Cardiac muscle cell (in vitro differentiated cells and primary cell): ENCODE results near the gene RIMS4. TPM values are rescaled to one million over a fixed set of nuclear protein-coding genes. Genes with fewer than 3 reads are reported as not detected.
A peak's percentile ranks its signal among the peaks of the same experiment; 100 is the strongest.

Experiments used
- DNase-seq, 2 donors: peaks; one replicate each; pipeline versions ENCODE4 v3.0.0 to v3.0.0-alpha.2; 2010 to 2017; ENCODE audit warnings: low read depth in 1 of 2, low spot score in 1 of 2
- H3K27ac ChIP-seq: fragments of 200-600 bp; sonication (generic); 2 replicates; pipeline ENCODE4 v1.5.1; 2016
- H3K27me3 ChIP-seq: fragments of 200-600 bp; sonication (generic); 2 replicates; pipeline ENCODE4 v1.6.0; 2016; ENCODE audit warnings: control low read depth
- H3K36me3 ChIP-seq: fragments of 200-600 bp; sonication (generic); 2 replicates; pipeline ENCODE4 v1.5.1; 2016; ENCODE audit warnings: control low read depth
- H3K4me1 ChIP-seq: fragments of 200-600 bp; sonication (generic); 2 replicates; pipeline ENCODE4 v1.8.1; 2017; ENCODE audit warnings: low read depth, mild to moderate bottlenecking, mixed run types
- H3K4me3 ChIP-seq: fragments of 200-600 bp; sonication (generic); 2 replicates; pipeline ENCODE4 v1.5.1; 2016; ENCODE audit warnings: mild to moderate bottlenecking
- H3K9me3 ChIP-seq: fragments of 200-600 bp; sonication (generic); 2 replicates; pipeline ENCODE4 v1.5.1; 2017; ENCODE audit warnings: low read depth, mild to moderate bottlenecking, control low read depth
- polyA plus RNA-seq: library from polyadenylated mRNA; unstranded; fragments of >200 nt; fragmentation: Nextera tagmentation; extraction: Ambion mirVana; gene quantifications from 2 replicates; pipeline ENCODE4 v1.2.1, GENCODE V29; 2016
- total RNA-seq: library from RNA; depleted of rRNA; stranded (reverse); fragments of >200 nt; gene quantifications from 2 replicates; pipeline ENCODE4 v1.2.3, GENCODE V29; 2016
- TF ChIP-seq, protein P1 (sequence below): IDR thresholded peaks from 2 replicates; pipeline ENCODE4 v1.5.1; 2012; ENCODE audit warnings: low read depth, mild to moderate bottlenecking, low read length

The RIMS4 gene
- total and polyA plus RNA-seq, 2 experiments from 2014 or later, result 3.6 to 4.3 TPM

DNA sequence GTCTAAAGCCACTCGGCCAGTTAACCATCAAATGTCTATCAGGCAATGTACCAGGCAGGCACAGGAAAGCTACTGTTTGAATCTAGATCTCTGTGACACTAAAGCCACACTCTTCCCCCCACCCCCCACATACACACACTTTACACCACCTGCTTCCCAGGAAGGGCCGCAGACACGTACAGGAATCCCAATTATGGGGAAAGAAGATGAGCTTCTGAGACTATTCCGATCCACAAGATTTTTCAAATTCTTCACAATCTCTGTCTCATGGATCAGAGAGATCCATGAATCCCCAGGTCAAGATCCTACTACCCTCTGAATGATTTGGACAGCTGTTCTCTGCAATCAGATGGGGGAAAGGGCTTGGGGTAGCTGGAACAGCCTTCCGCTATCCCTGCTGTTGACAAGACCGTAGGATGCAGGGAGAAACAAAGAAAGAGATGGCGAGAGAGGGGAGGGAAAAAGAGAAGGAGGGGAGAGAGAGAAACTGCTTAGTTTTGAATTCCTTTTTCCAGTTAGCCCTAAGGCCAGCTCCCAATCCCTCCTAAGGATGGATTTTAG is 25.4 kb upstream of the RIMS4 start:
- Histone ChIP-seq H3K36me3 (no peaks in the 10 kb centered on the region), H3K4me1 (peaks cover 5% of the 10 kb centered on the region), H3K27me3 (no peaks in the 10 kb centered on the region), H3K4me3 (no peak overlapping the region), H3K9me3 (no peaks in the 10 kb centered on the region), H3K27ac (no peak overlapping the region)
- no peak for DNase-seq
- TF ChIP-seq, protein P1, sequence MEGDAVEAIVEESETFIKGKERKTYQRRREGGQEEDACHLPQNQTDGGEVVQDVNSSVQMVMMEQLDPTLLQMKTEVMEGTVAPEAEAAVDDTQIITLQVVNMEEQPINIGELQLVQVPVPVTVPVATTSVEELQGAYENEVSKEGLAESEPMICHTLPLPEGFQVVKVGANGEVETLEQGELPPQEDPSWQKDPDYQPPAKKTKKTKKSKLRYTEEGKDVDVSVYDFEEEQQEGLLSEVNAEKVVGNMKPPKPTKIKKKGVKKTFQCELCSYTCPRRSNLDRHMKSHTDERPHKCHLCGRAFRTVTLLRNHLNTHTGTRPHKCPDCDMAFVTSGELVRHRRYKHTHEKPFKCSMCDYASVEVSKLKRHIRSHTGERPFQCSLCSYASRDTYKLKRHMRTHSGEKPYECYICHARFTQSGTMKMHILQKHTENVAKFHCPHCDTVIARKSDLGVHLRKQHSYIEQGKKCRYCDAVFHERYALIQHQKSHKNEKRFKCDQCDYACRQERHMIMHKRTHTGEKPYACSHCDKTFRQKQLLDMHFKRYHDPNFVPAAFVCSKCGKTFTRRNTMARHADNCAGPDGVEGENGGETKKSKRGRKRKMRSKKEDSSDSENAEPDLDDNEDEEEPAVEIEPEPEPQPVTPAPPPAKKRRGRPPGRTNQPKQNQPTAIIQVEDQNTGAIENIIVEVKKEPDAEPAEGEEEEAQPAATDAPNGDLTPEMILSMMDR, result no peak

DNA sequence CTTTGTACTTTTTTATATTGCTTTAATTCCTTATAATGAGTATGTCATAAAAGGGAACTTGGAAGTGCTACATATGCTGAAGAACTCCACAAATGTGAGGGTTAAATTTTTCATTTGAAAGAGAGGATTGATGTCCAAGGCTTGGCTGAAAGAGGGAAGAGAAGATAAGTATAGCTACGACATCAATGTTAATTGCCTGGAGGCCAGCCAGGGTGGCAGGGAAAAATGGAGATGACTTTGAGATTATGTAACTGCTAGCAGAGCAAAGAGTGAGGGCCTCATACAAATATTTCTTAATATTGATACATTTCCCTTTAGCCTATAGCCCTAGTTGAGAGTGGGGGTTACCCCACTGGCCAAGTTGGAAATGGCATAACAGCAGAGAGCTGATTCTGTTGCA is 24.8 kb upstream of the RIMS4 start:
- H3K9me3 ChIP-seq, result no peaks in the 10 kb centered on the region
- H3K27ac ChIP-seq, result no peak overlapping the region
- H3K4me3 ChIP-seq, result no peak overlapping the region
- H3K36me3 ChIP-seq, result no peaks in the 10 kb centered on the region
- peaks cover 5% of the 10 kb centered on the region for H3K4me1 ChIP-seq
- TF ChIP-seq, protein P1, result no peak
- no peak for DNase-seq
- no peaks in the 10 kb centered on the region for H3K27me3 ChIP-seq

DNA sequence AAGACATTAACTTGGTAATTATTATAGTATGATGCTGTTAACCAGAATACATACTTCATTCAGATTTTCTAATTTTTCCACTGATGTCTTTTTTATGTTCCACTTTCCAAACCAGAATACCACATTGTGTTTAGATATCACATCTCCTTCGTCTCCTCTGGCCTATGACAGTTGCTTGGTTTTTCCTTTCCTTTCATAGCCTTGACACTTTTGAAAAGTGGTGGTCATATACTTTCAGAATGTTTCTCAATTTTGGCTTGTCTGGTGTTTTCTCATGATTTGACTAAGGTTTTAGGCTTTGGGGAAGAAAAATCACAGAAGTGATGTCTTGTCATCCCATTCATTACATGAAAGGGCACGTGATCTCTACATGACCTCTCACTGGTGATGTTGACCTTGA is 24.3 kb upstream of the RIMS4 start:
- DNase-seq, result no peak
- no peak overlapping the region for H3K4me3 ChIP-seq
- no peaks in the 10 kb centered on the region for H3K9me3 ChIP-seq
- no peaks in the 10 kb centered on the region for H3K27me3 ChIP-seq
- peaks cover 5% of the 10 kb centered on the region for H3K4me1 ChIP-seq
- TF ChIP-seq, protein P1, result no peak
- H3K36me3 ChIP-seq, result no peaks in the 10 kb centered on the region
- no peak overlapping the region for H3K27ac ChIP-seq

DNA sequence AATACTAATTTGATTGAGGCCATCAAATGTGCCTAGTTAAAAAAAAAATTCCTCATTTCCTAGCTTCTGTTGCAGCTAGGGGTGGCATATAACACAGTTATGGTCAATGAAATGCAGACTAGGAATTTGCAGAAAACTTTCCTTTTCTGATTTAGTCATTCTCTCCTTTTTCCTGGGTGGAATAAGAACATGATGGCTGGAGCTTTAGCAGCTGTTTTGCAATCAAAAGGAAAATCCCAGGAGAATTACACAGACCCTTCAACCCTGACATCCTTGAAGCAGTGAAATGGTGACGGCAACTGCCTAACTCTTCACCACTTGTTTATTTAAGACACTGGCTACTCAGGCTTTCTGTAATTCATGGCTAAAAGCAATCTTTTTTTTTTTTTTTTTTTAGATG is 23.1 kb upstream of the RIMS4 start:
- TF ChIP-seq, protein P1, result no peak
- Histone ChIP-seq H3K27ac (no peak overlapping the region), H3K4me1 (peaks cover 5% of the 10 kb centered on the region), H3K9me3 (no peaks in the 10 kb centered on the region), H3K36me3 (no peaks in the 10 kb centered on the region), H3K4me3 (no peak overlapping the region), H3K27me3 (no peaks in the 10 kb centered on the region)
- DNase-seq, result no peak

DNA sequence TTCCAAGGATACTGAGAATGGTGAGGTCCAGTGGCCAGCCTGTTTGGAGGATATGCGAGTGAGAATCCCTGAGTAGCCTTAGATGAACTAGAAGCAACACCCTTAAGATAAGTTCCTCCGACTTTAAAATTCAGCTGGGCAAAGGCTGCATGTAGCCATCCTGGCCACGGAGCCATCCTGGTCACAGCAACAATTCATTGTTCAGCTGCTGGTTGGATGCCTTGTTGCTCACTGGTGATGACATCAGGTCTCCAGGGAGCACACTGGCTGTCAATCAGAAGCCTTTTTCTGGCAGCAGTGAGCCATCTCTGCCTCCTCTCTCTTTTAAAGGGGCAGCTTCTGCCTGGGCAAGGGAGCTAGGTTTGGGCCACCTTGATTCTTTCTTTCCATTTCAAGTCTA is 22.4 kb upstream of the RIMS4 start:
- TF ChIP-seq, protein P1, result no peak

DNA sequence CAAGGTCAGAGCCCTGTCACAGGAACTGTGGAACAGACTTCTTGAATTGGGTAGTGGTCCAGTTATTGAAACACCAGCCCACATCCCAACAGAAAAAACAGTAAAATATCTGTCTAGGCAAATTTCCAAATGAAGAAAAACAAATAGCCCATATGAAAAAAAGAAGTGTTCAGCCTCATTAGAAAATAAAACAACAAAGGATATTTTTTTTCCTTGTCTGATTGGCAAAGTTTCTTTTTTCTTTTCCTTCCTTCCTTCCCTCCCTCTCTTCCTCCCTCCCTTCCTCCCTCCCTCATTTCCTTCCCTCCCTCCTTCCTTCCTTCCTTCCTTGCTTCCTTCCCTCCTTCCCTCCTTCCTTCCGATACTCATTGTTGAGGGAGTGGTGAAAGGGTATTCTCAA is 20.6 kb upstream of the RIMS4 start:
- no peak for DNase-seq
- Histone ChIP-seq H3K27ac (no peak overlapping the region), H3K4me1 (no peaks in the 10 kb centered on the region), H3K9me3 (no peaks in the 10 kb centered on the region), H3K36me3 (no peaks in the 10 kb centered on the region), H3K4me3 (no peak overlapping the region), H3K27me3 (no peaks in the 10 kb centered on the region)
- TF ChIP-seq, protein P1, result no peak

More for the DNA sequence above, 22.4 kb upstream of the RIMS4 start:
- H3K9me3 ChIP-seq, result no peaks in the 10 kb centered on the region
- DNase-seq, result peak in 1 of 2 donors; percentile 57
- no peak overlapping the region for H3K4me3 ChIP-seq
- H3K27me3 ChIP-seq, result no peaks in the 10 kb centered on the region
- H3K4me1 ChIP-seq, result peaks cover 4% of the 10 kb centered on the region
- H3K36me3 ChIP-seq, result no peaks in the 10 kb centered on the region
- no peak overlapping the region for H3K27ac ChIP-seq
